GM12878 (cell line): ENCODE results near the gene DDR2. TPM values are rescaled to one million over a fixed set of nuclear protein-coding genes. Genes with fewer than 3 reads are reported as not detected.

ENCODE experiments used
- ATAC-seq: fragments of 200-7000 bp; cut with Tn5 transposase; 3 replicates; pipeline ENCODE4 v1.9.1; 2020; ENCODE audit warnings: mild to moderate bottlenecking, moderate library complexity
- BruUV-seq: library from RNA; stranded (reverse); fragments of 400-500 nt; replicated peaks from 2 replicates; lab custom pipeline; 2021; lab: Mats Ljungman, UMichigan
- CTCF ChIA-PET: fragments of 300-600 bp; sonication (Branson Sonifier 250); formaldehyde crosslinking; extraction: SDS; loops from one replicate; lab custom pipeline; 2021; ENCODE audit warnings: inconsistent platforms; lab: Yijun Ruan, JAX
- POLR2A ChIA-PET: fragments of 350-600 bp; formaldehyde crosslinking; extraction: SDS; loops from one replicate; lab custom pipeline; 2021; ENCODE audit warnings: inconsistent platforms; lab: Charles Lee
- RAD21 ChIA-PET: fragments of 300-600 bp; sonication (Branson Sonifier 250); formaldehyde crosslinking; loops from one replicate; lab custom pipeline; 2023; ENCODE audit warnings: antibody characterized with exemption; ENCODE audit not compliant: unreplicated experiment; lab: Charles Lee
- SMC1A ChIA-PET: fragments of 300-600 bp; sonication (Branson Sonifier 250); formaldehyde crosslinking; loops from one replicate; lab custom pipeline; 2023; ENCODE audit not compliant: unreplicated experiment, uncharacterized antibody; lab: Charles Lee
- DNase-seq: peaks from one replicate; pipeline ENCODE4 v3.0.0-alpha.2; 2011; ENCODE audit warnings: low read depth, low spot score
- FAIRE-seq: peaks from 3 replicates; lab custom pipeline; 2011; peaks lifted over from hg19 to GRCh38; lab: Jason Lieb, UNC
- H2AFZ ChIP-seq: 2 replicates; pipeline ENCODE4 v1.6.0; 2011; ENCODE audit warnings: low read depth, low read length, control low read depth; ENCODE audit not compliant: control insufficient read depth
- H3K27ac ChIP-seq: 2 replicates; pipeline ENCODE4 v1.5.1; 2011; ENCODE audit warnings: control low read depth; ENCODE audit not compliant: control insufficient read depth, insufficient read depth
- H3K27me3 ChIP-seq, 2 experiments: replicated peaks in 1 of 2; 2 replicates each; pipeline versions ENCODE4 v1.6.0 to v1.6.1; 2011; ENCODE audit warnings: low read length in 1 of 2; ENCODE audit not compliant: control insufficient read depth in 2 of 2, insufficient read depth in 2 of 2
- H3K36me3 ChIP-seq, 2 experiments: 2 replicates each; pipeline ENCODE4 v1.5.1; 2011; ENCODE audit warnings: low read length in 1 of 2; ENCODE audit not compliant: control insufficient read depth in 2 of 2, insufficient read depth in 2 of 2
- H3K4me1 ChIP-seq: 2 replicates; pipeline ENCODE4 v1.6.1; 2011; ENCODE audit warnings: mild to moderate bottlenecking, low read length, moderate library complexity, mixed read lengths; ENCODE audit not compliant: control insufficient read depth, insufficient read depth
- H3K4me2 ChIP-seq: 2 replicates; pipeline ENCODE4 v1.6.0; 2011; ENCODE audit warnings: control low read depth; ENCODE audit not compliant: control insufficient read depth, insufficient read depth
- H3K4me3 ChIP-seq: fragments of 200-600 bp; sonication (generic); 2 replicates; pipeline ENCODE4 v1.5.1; 2016
- H3K79me2 ChIP-seq: 2 replicates; pipeline ENCODE4 v1.6.0; 2011; ENCODE audit warnings: low read length; ENCODE audit not compliant: control insufficient read depth, insufficient read depth
- H3K9ac ChIP-seq: 2 replicates; pipeline ENCODE4 v1.8.0; 2011; ENCODE audit warnings: low read length, control low read depth, mixed read lengths; ENCODE audit not compliant: control insufficient read depth, insufficient read depth
- H3K9me3 ChIP-seq: replicated peaks from 3 replicates; pipeline ENCODE4 v1.5.1; 2011; ENCODE audit warnings: mild to moderate bottlenecking, low read length; ENCODE audit not compliant: control insufficient read depth, insufficient read depth
- H4K20me1 ChIP-seq: 2 replicates; pipeline ENCODE4 v1.6.0; 2011; ENCODE audit not compliant: control insufficient read depth, insufficient read depth
- CHD1 ChIP-seq: IDR thresholded peaks from 2 replicates; pipeline ENCODE4 v1.6.1; 2012; ENCODE audit warnings: low read depth, low read length, improper control_type of control experiment
- EZH2 ChIP-seq: IDR thresholded peaks from 2 replicates; pipeline ENCODE4 v1.6.1; 2012; ENCODE audit warnings: low read depth, mild to moderate bottlenecking, control low read depth, inconsistent platforms, low read length, borderline replicate concordance; ENCODE audit not compliant: control insufficient read depth
- MEF2A ChIP-seq: IDR thresholded peaks from 2 replicates; pipeline ENCODE4 v1.6.1; 2011; ENCODE audit warnings: low read depth, mild to moderate bottlenecking, low read length, moderate library complexity; ENCODE audit not compliant: insufficient read depth
- NRF1 ChIP-seq: conservative IDR thresholded peaks from 2 replicates; pipeline ENCODE4 v1.6.1; 2011; ENCODE audit warnings: mild to moderate bottlenecking, low read depth, low read length, improper control_type of control experiment
- RELB ChIP-seq: fragments of 450-650 bp; IDR thresholded peaks from 2 replicates; pipeline ENCODE4 v1.6.1; 2017; ENCODE audit warnings: low read depth, mild to moderate bottlenecking, moderate library complexity
- TBL1XR1 ChIP-seq: IDR thresholded peaks from 2 replicates; pipeline ENCODE4 v1.6.1; 2012; ENCODE audit warnings: low read depth, low read length, improper control_type of control experiment
- WGBS: methylation state at CpG from one replicate; pipeline ENCODE4 v1.1.6; 2016; ENCODE audit warnings: low lambda C conversion rate; ENCODE audit not compliant: insufficient replicate concordance, insufficient coverage; ENCODE audit errors: missing lambda C conversion rate; 5-methylcytosine and 5-hydroxymethylcytosine counted together
- in situ Hi-C: fragments of 300-500 bp; cut with MboI; formaldehyde crosslinking; loops from 9 replicates; pipeline ENCODE4 v1.14.3; 2018; ENCODE audit warnings: mixed read lengths
- intact Hi-C: fragments of 100-400 bp; cut with micrococcal nuclease; formaldehyde crosslinking; loops from one replicate; pipeline ENCODE4 v1.14.2; 2022; ENCODE audit not compliant: unreplicated experiment
- polyA plus RNA-seq, 11 experiments: library from polyadenylated mRNA; depleted of rRNA in 4 of 11; unstranded in 6 of 11; stranded (reverse) in 5 of 11; fragments of >200 nt; fragmentation: Nextera tagmentation in 4 of 11; fragmentation: Illumina TruSeq in 1 of 11; extraction: Ambion mirVana in 4 of 11; extraction: Trizol in 1 of 11; gene quantifications; 1 replicate in 1 of 11; 2 replicates in 10 of 11; pipeline versions ENCODE4 v1.2.1 to v1.2.3, GENCODE V29; 2011 to 2016; ENCODE audit warnings: inconsistent platforms in 2 of 11, missing spikeins in 2 of 11, low read depth in 1 of 11
- total RNA-seq, 4 experiments: library from RNA; depleted of rRNA in 3 of 4; stranded (reverse); fragments of >200 nt in 3 of 4; fragmentation: Illumina TruSeq in 1 of 4; extraction: Trizol in 1 of 4; gene quantifications; 2 replicates each; pipeline versions ENCODE4 v1.2.1 to v1.2.3, GENCODE V29; 2013 to 2021

The DDR2 gene
- total and polyA plus RNA-seq, 10 of the 15 experiments (the other 5 are each of a cell fraction or from before 2014, with no cell fraction given): 1.9 to 8.8 (median 5.5) TPM

- no peak overlapping the region for H3K4me2 ChIP-seq
- no peaks in the 10 kb centered on the region for H3K79me2 ChIP-seq
- BruUV-seq: no TSS peak
- DNase-seq (no peak), FAIRE-seq (no peak), ATAC-seq (no peak)
- WGBS: 49% methylated on average over 2 of the region's 2 CpGs
- no peaks in the 10 kb centered on the region for H3K4me1 ChIP-seq
- TF ChIP-seq NRF1: no peak
- no peak for TF ChIP-seq RELB
- no peak for TF ChIP-seq CHD1
- TF ChIP-seq EZH2: no peak
- no peak for TF ChIP-seq MEF2A
- TF ChIP-seq TBL1XR1: no peak
- no peak overlapping the region for H3K4me3 ChIP-seq
- no peak overlapping the region for H2AFZ ChIP-seq
- intact Hi-C loops: no loop called here
- no peak overlapping the region for H3K27ac ChIP-seq
- ChIA-PET CTCF (no interaction called here), SMC1A (no interaction called here), RAD21 (no interaction called here), POLR2A (no interaction called here)
- peaks cover 3 to 10% of the 10 kb centered on the region in 2 experiments; a peak in 1 of 4 replicates for H3K27me3 ChIP-seq
- H4K20me1 ChIP-seq: no peaks in the 10 kb centered on the region
- no peaks in the 10 kb centered on the region for H3K36me3 ChIP-seq
- H3K9ac ChIP-seq: no peak overlapping the region
- in situ Hi-C loops: no loop called here
- no peaks in the 10 kb centered on the region for H3K9me3 ChIP-seq
These were observed 191.7 kb downstream of the DDR2 start for GRCh38 chr1:162823771-162824525.
